Esophagus muscularis mucosa (tissue), 3 donors: ENCODE data around the gene PRICKLE3.

Experiments used
- CTCF ChIP-seq, 3 experiments: fragments of 200-600 bp in 2 of 3; fragments of 450-650 bp in 1 of 3; sonication (generic) in 2 of 3; IDR thresholded peaks; one replicate each; pipeline ENCODE4 v1.5.1; 2017 to 2019; ENCODE audit warnings: antibody characterized with exemption in 3 of 3, mild to moderate bottlenecking in 2 of 3, moderate library complexity in 1 of 3
- POLR2A ChIP-seq: fragments of 450-650 bp; IDR thresholded peaks from one replicate; pipeline ENCODE4 v1.6.1; 2017; ENCODE audit warnings: antibody characterized with exemption, moderate library complexity, mild to moderate bottlenecking, low read depth
- POLR2AphosphoS5 ChIP-seq, 2 donors: sonication (generic); formaldehyde crosslinking; IDR thresholded peaks; one replicate each; pipeline ENCODE4 v1.6.1; 2017; ENCODE audit warnings: antibody characterized with exemption in 2 of 2

DNA sequence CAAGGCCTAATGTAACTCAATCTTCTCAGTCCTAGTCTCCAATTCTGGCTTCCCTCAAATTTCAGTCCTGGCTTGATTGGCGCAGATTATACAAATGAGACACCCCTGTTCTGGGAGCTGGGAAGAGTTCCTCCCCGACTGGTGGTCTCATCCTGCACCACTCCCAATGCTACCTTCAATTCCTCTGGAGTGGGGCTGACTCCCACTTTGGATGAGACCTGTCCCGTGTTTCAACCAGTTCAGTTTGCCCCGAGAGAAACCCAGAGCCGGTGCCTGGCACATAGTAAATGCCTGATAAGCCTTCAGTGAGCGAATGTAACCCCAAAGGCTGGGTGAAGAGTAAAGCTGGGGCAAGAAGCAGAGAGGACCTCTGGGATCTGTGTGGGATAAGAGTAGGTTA lies 17.8 kb upstream of the PRICKLE3 start:
- TF ChIP-seq CTCF (IDR thresholded peaks at IDR 0.05) (no peak), POLR2AphosphoS5 (IDR thresholded peaks at IDR 0.05) (no peak), POLR2A (no peak)
